Adrenal gland (tissue), 12 donors: ENCODE measurements around the gene ESYT2. TPM values are rescaled to one million over a fixed set of nuclear protein-coding genes. Genes with fewer than 3 reads are reported as not detected.

Experiments used
- DNase-seq, 7 donors: peaks; one replicate each; pipeline ENCODE4 v3.0.0-alpha.2; 2019 to 2020
- H3K27ac ChIP-seq, 5 donors: fragments of 200-600 bp; sonication (generic) in 4 of 5; 1 replicate in 3 of 5; 2 replicates in 2 of 5; pipeline versions ENCODE4 v1.5.1 to v1.8.0; 2016 to 2020; ENCODE audit warnings: mild to moderate bottlenecking in 1 of 5
- H3K27me3 ChIP-seq: fragments of 200-600 bp; 2 replicates; pipeline ENCODE4 v1.8.0; 2021
- H3K36me3 ChIP-seq, 2 donors: fragments of 200-600 bp; replicated peaks in 1 of 2; 1 replicate in 1 of 2; 2 replicates in 1 of 2; pipeline versions ENCODE4 v1.5.1 to v1.8.0; 2018 to 2022
- H3K4me1 ChIP-seq, 2 donors: fragments of 200-600 bp; replicated peaks in 1 of 2; 1 replicate in 1 of 2; 2 replicates in 1 of 2; pipeline versions ENCODE4 v1.5.1 to v1.8.0; 2018 to 2021
- H3K4me3 ChIP-seq, 4 donors: fragments of 200-600 bp; sonication (generic) in 3 of 4; one replicate each; pipeline ENCODE4 v1.5.1; 2016 to 2018
- H3K9me3 ChIP-seq, 3 donors: fragments of 200-600 bp; sonication (generic) in 1 of 3; replicated peaks in 1 of 3; 1 replicate in 2 of 3; 2 replicates in 1 of 3; pipeline versions ENCODE4 v1.5.1 to v1.8.0; 2016 to 2021
- CTCF ChIP-seq, 6 experiments: fragments of 450-650 bp in 4 of 6; fragments of 200-600 bp in 2 of 6; sonication (generic) in 1 of 6; IDR thresholded peaks; 1 replicate in 5 of 6; 2 replicates in 1 of 6; pipeline versions ENCODE4 v1.5.1 to v1.8.0; 2016 to 2021; ENCODE audit warnings: antibody characterized with exemption in 6 of 6, mild to moderate bottlenecking in 2 of 6, moderate library complexity in 1 of 6
- POLR2A ChIP-seq, 2 donors: fragments of 450-650 bp; IDR thresholded peaks; one replicate each; pipeline ENCODE4 v1.6.1; 2017; ENCODE audit warnings: antibody characterized with exemption in 2 of 2, mild to moderate bottlenecking in 2 of 2, moderate library complexity in 1 of 2
- WGBS, 4 donors: extraction: QIAGEN DNeasy Blood & Tissue Kit in 2 of 4; methylation state at CpG; one replicate each; pipeline versions ENCODE4 v1.1.5 to v1.1.7; 2013 to 2017; 5-methylcytosine and 5-hydroxymethylcytosine counted together
- intact Hi-C, 2 donors: fragments of 100-400 bp; cut with DNase I; formaldehyde crosslinking; loops; one replicate each; pipeline versions ENCODE4 v1.14.1 to v1.15.0; 2022 to 2023
- polyA plus RNA-seq, 3 donors: library from polyadenylated mRNA; stranded (reverse); fragments of 200-250 nt in 2 of 3; fragments of 350-450 nt in 1 of 3; fragmentation: Illumina TruSeq in 1 of 3; extraction: RNeasy Lipid Tissue Mini Kit (QIAGEN cat#74804) in 1 of 3; gene quantifications; one replicate each; pipeline ENCODE4 v1.2.3, GENCODE V29; 2013 to 2014
- total RNA-seq, 9 donors: library from RNA; depleted of rRNA in 4 of 9; stranded (reverse); fragments of >200 nt in 4 of 9; fragments of 120-200 nt in 1 of 9; fragmentation: NEBNext Ultra II Directional in 1 of 9; extraction: Animal tissue kit (Norgen Biotek cat#: 25700) in 1 of 9; gene quantifications; one replicate each; pipeline versions ENCODE4 v1.1.0 to v1.2.4, GENCODE V29; 2013 to 2023
- donor health status: healthy with polysubstance abuse.
- donor health status: Bipolar disorder and iron deficiency.
- donor health status: DM: yes; HTN: yes; CAD: no.
- donor health status: DM: no; HTN: no; CAD: no.
- donor health status: DM: no; HTN: no; CAD: no.
- donor health status: DM: yes; HTN: yes; CAD: no.

Gene ESYT2
- total and polyA plus RNA-seq, 12 donors: 16.8 to 104 (median 77.5) TPM

- Histone ChIP-seq H3K27ac (no peak overlapping the region), H3K36me3 (peaks cover 0 to 37% of the 10 kb centered on the region in 2 donors), H3K4me1 (no peaks in the 10 kb centered on the region), H3K9me3 (no peaks in the 10 kb centered on the region), H3K27me3 (no peaks in the 10 kb centered on the region), H3K4me3 (no peak overlapping the region)
- intact Hi-C loops: no loop called here
- 82 to 83% (median 82%) methylated on average over 13 to 23 of the region's 23 CpGs for WGBS, 4 donors
- TF ChIP-seq POLR2A (IDR thresholded peaks at IDR 0.05) (no peak), CTCF (IDR thresholded peaks at IDR 0.05) (no peak)
- DNase-seq: no peak
Observed at GRCh38 chr7:158796667-158797066, 32.6 kb downstream of the ESYT2 start.

- DNase-seq: no peak
- WGBS, 4 donors: 71 to 87% (median 75%) methylated on average over 4 of the region's 4 CpGs
- Histone ChIP-seq H3K27me3 (no peaks in the 10 kb centered on the region), H3K4me1 (no peaks in the 10 kb centered on the region), H3K4me3 (no peak overlapping the region), H3K36me3 (peaks cover 0 to 41% of the 10 kb centered on the region in 2 donors), H3K27ac (no peak overlapping the region), H3K9me3 (no peaks in the 10 kb centered on the region)
- intact Hi-C loops: no loop called here
- TF ChIP-seq CTCF (IDR thresholded peaks at IDR 0.05): no peak
- TF ChIP-seq POLR2A (IDR thresholded peaks at IDR 0.05): no peak
Observed at GRCh38 chr7:158795272-158795671, 34.0 kb downstream of the ESYT2 start.

- H3K27ac ChIP-seq: no peak overlapping the region
- H3K4me3 ChIP-seq: no peak overlapping the region
- H3K4me1 ChIP-seq: no peaks in the 10 kb centered on the region
- H3K36me3 ChIP-seq: peaks cover 0 to 30% of the 10 kb centered on the region in 2 donors
- no peaks in the 10 kb centered on the region for H3K27me3 ChIP-seq
- 91 to 100% (median 94%) methylated on average over 10 of the region's 10 CpGs for WGBS, 4 donors
- TF ChIP-seq POLR2A (IDR thresholded peaks at IDR 0.05) (no peak), CTCF (IDR thresholded peaks at IDR 0.05) (no peak)
- intact Hi-C loops: no loop called here
- no peak for DNase-seq
- no peaks in the 10 kb centered on the region for H3K9me3 ChIP-seq
Observed at GRCh38 chr7:158791107-158791506, 38.2 kb downstream of the ESYT2 start.

GRCh38 chr7:158789842-158790241, 39.5 kb downstream of the ESYT2 start:
- intact Hi-C loops: no loop called here
- Histone ChIP-seq H3K4me3 (no peak overlapping the region), H3K4me1 (no peaks in the 10 kb centered on the region), H3K9me3 (no peaks in the 10 kb centered on the region), H3K36me3 (peaks cover 0 to 21% of the 10 kb centered on the region in 2 donors), H3K27ac (no peak overlapping the region), H3K27me3 (no peaks in the 10 kb centered on the region)
- WGBS, 4 donors: 87 to 96% (median 93%) methylated on average over 10 to 11 of the region's 11 CpGs
- DNase-seq: no peak
- TF ChIP-seq POLR2A (IDR thresholded peaks at IDR 0.05) (no peak), CTCF (IDR thresholded peaks at IDR 0.05) (no peak)
